A673 (cell line): ENCODE results near the gene ASMT. TPM values are rescaled to one million over a fixed set of nuclear protein-coding genes. Genes with fewer than 3 reads are reported as not detected.
"Not testable (repeated sequence)": the region's sequence is repeated elsewhere in the genome, so short reads cannot be mapped to it uniquely, and the experiment has no call there.

Experiments
- BruUV-seq: library from RNA; stranded (reverse); fragments of 400-500 nt; replicated peaks from 2 replicates; lab custom pipeline; 2021; lab: Mats Ljungman, UMichigan
- CTCF ChIA-PET: fragments of 300-600 bp; sonication (Branson Sonifier 250); formaldehyde crosslinking; loops from one replicate; lab custom pipeline; 2022; ENCODE audit warnings: antibody characterized with exemption; lab: Charles Lee
- POLR2A ChIA-PET: fragments of 300-600 bp; sonication (Branson Sonifier 250); formaldehyde crosslinking; loops from one replicate; lab custom pipeline; 2022; ENCODE audit warnings: antibody characterized with exemption; ENCODE audit not compliant: low non-redundant PET; lab: Charles Lee
- DNase-seq: peaks from one replicate; pipeline ENCODE4 v3.0.0-alpha.2; 2015; ENCODE audit warnings: low spot score
- H3K27ac ChIP-seq: fragments of 200-600 bp; sonication (generic); 2 replicates; pipeline ENCODE4 v1.5.1; 2016; ENCODE audit warnings: mixed run types, low read depth, mild to moderate bottlenecking, mixed read lengths, antibody characterized with exemption, low read length; ENCODE audit not compliant: poor library complexity, severe bottlenecking
- H3K27me3 ChIP-seq: fragments of 200-600 bp; sonication (generic); replicated peaks from 2 replicates; pipeline ENCODE4 v1.6.1; 2017; ENCODE audit warnings: mixed run types, low read depth, mild to moderate bottlenecking, mixed read lengths, antibody characterized with exemption, low read length; ENCODE audit not compliant: insufficient read depth, poor library complexity
- H3K36me3 ChIP-seq: fragments of 200-600 bp; sonication (generic); 2 replicates; pipeline ENCODE4 v1.6.1; 2016; ENCODE audit warnings: mixed run types, mild to moderate bottlenecking, mixed read lengths, antibody characterized with exemption, low read length; ENCODE audit not compliant: insufficient read depth, poor library complexity, severe bottlenecking
- H3K4me1 ChIP-seq: fragments of 200-600 bp; sonication (generic); 2 replicates; pipeline ENCODE4 v1.6.1; 2017; ENCODE audit warnings: mixed run types, mild to moderate bottlenecking, mixed read lengths, antibody characterized with exemption, low read length; ENCODE audit not compliant: insufficient read depth, poor library complexity, severe bottlenecking
- H3K4me3 ChIP-seq: fragments of 200-600 bp; sonication (generic); 2 replicates; pipeline ENCODE4 v1.5.1; 2016; ENCODE audit warnings: low read depth, mixed run types, mild to moderate bottlenecking, mixed read lengths, low read length; ENCODE audit not compliant: poor library complexity, severe bottlenecking
- H3K9me3 ChIP-seq: fragments of 200-600 bp; sonication (generic); 2 replicates; pipeline ENCODE4 v1.6.1; 2016; ENCODE audit warnings: mixed run types, low read depth, mild to moderate bottlenecking, mixed read lengths, antibody characterized with exemption, low read length; ENCODE audit not compliant: poor library complexity, severe bottlenecking
- EZH2 ChIP-seq: fragments of 200-600 bp; sonication (generic); IDR thresholded peaks from 2 replicates; pipeline ENCODE4 v1.6.1; 2017; ENCODE audit warnings: borderline replicate concordance, low read depth, mild to moderate bottlenecking, mixed read lengths, antibody characterized with exemption, low read length; ENCODE audit not compliant: poor library complexity, severe bottlenecking
- intact Hi-C: fragments of 100-400 bp; cut with micrococcal nuclease; formaldehyde crosslinking; loops from one replicate; pipeline ENCODE4 v1.10.0; 2022; ENCODE audit not compliant: unreplicated experiment
- total RNA-seq: library from RNA; stranded (reverse); gene quantifications from 2 replicates; pipeline ENCODE4 v1.2.3, GENCODE V29; 2021
- TF ChIP-seq, protein P1 (sequence below): fragments of 300-800, 200-600 bp; sonication (generic); conservative IDR thresholded peaks from 2 replicates; pipeline ENCODE4 v1.5.1; 2017; ENCODE audit warnings: low read depth, mild to moderate bottlenecking, antibody characterized with exemption, low read length, moderate library complexity, mixed read lengths

The ASMT gene
- total RNA-seq, 1 experiment from 2014 or later = not detected

DNA sequence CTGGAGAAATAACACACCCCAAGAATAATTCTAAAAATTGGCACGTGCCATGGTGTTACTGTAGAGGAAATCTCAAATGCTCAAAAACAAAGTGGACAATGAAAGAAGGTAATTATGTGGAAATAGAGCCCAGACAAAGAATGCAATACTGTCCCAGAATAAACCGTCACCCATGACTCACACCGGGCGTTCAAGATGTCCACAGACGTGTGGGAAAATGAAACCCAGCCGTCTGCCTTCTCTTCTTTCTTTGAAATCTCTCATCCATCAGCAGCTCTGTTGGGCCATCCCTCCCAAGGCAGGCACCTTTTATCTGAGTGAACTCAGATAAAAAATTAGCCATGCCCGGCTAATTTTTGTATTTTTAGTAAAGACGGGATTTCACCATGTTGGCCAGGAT lies 70.0 kb downstream of the ASMT start:
- BruUV-seq, H3K27ac ChIP-seq, CTCF ChIA-PET, intact Hi-C loops, POLR2A ChIA-PET, H3K4me1 ChIP-seq, H3K36me3 ChIP-seq, H3K27me3 ChIP-seq, H3K9me3 ChIP-seq, H3K4me3 ChIP-seq, DNase-seq: not testable (repeated sequence)

DNA sequence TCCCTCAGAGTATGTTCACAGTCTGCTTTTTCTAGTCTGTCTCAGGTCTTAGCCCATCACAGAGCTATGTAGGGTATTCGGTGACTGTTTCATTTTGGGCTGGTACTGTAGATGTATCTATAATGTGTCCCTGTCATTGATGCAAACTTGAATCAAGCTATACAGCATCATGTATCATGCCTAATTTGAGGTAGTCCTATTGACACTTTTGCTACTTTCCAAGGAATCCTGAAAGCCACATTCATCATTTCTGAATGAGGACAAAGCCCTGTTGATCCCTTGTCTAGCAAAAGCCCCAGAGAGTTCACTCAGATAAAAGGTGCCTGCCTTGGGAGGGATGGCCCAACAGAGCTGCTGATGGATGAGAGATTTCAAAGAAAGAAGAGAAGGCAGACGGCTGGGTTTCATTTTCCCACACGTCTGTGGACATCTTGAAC lies 70.6 kb downstream of the ASMT start:
- intact Hi-C loops, BruUV-seq, POLR2A ChIA-PET, DNase-seq, CTCF ChIA-PET, H3K27me3 ChIP-seq, H3K9me3 ChIP-seq, H3K4me3 ChIP-seq, H3K27ac ChIP-seq, H3K36me3 ChIP-seq, H3K4me1 ChIP-seq: not testable (repeated sequence)

DNA sequence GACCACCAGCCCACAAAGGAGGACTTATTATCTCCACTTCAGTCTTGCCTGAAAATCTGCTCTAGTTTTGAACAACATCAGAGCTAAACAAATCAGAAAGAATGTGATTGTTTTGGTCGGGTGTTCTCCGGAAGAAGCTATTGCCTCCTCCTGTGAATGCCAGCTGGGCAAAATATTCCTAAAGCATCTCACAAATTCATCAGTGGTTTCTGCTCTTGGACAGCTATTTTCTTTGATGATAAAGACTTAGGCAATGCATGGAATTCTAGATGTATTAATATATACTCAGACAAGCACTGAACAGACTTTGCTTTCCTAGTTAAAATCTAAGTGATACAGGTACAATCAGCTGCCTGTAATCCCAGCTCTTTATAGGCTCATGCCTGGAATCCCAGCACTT lies 71.8 kb downstream of the ASMT start:
- ChIA-PET POLR2A (no interaction called here), CTCF (no interaction called here)
- H3K27me3 ChIP-seq = no peaks in the 10 kb centered on the region
- H3K36me3 ChIP-seq = no peaks in the 10 kb centered on the region
- DNase-seq = no peak
- no peak for TF ChIP-seq EZH2
- TF ChIP-seq, protein P1, sequence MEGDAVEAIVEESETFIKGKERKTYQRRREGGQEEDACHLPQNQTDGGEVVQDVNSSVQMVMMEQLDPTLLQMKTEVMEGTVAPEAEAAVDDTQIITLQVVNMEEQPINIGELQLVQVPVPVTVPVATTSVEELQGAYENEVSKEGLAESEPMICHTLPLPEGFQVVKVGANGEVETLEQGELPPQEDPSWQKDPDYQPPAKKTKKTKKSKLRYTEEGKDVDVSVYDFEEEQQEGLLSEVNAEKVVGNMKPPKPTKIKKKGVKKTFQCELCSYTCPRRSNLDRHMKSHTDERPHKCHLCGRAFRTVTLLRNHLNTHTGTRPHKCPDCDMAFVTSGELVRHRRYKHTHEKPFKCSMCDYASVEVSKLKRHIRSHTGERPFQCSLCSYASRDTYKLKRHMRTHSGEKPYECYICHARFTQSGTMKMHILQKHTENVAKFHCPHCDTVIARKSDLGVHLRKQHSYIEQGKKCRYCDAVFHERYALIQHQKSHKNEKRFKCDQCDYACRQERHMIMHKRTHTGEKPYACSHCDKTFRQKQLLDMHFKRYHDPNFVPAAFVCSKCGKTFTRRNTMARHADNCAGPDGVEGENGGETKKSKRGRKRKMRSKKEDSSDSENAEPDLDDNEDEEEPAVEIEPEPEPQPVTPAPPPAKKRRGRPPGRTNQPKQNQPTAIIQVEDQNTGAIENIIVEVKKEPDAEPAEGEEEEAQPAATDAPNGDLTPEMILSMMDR = no peak
- intact Hi-C loops = no loop called here
- no peak overlapping the region for H3K4me3 ChIP-seq
- no peaks in the 10 kb centered on the region for H3K4me1 ChIP-seq
- H3K27ac ChIP-seq = no peak overlapping the region
- H3K9me3 ChIP-seq = no peaks in the 10 kb centered on the region
- no TSS peak for BruUV-seq

Other genes starting within 250 kb of the ASMT start
- gene SLC25A6, start 222.9 kb upstream of the ASMT start, total RNA-seq = 423 and 432 TPM in 2 replicates
- 24.9 and 33.5 TPM in 2 replicates for gene ASMTL, start 162.2 kb upstream of the ASMT start, total RNA-seq
- gene P2RY8, start 77.9 kb upstream of the ASMT start, total RNA-seq = not detected in 2 replicates
- 39.7 TPM in 2 replicates for gene AKAP17A, start 23.5 kb upstream of the ASMT start, total RNA-seq